SK-N-SH treated with all-trans-retinoic acid at 6 μM for 48 hours (cell line): ENCODE data around the gene TRABD2A.

ENCODE experiments used
- BACH2 ChIP-seq: fragments of 250-450 bp; sonication (Bioruptor Pico); IDR thresholded peaks from 2 replicates; pipeline ENCODE4 v1.9.0; 2021; ENCODE audit warnings: mild to moderate bottlenecking, borderline replicate concordance
- CSDC2 ChIP-seq: fragments of 250-450 bp; sonication (Bioruptor Pico); IDR thresholded peaks from 2 replicates; pipeline ENCODE4 v1.5.0; 2020; ENCODE audit warnings: mild to moderate bottlenecking, moderate library complexity
- GLIS3 ChIP-seq: fragments of 250-450 bp; sonication (Bioruptor Pico); IDR thresholded peaks from 2 replicates; pipeline ENCODE4 v1.5.0; 2020; ENCODE audit warnings: mild to moderate bottlenecking, moderate library complexity
- ISL1 ChIP-seq: fragments of 250-450 bp; sonication (Bioruptor Pico); IDR thresholded peaks from 2 replicates; pipeline ENCODE4 v2.1.2; 2022; ENCODE audit warnings: mild to moderate bottlenecking, moderate library complexity
- SNAI2 ChIP-seq: fragments of 250-450 bp; sonication (Bioruptor Pico); IDR thresholded peaks from 2 replicates; pipeline ENCODE4 v1.5.0; 2020; ENCODE audit warnings: mild to moderate bottlenecking, moderate library complexity
- ZC3H10 ChIP-seq: fragments of 250-450 bp; sonication (Bioruptor Pico); IDR thresholded peaks from 2 replicates; pipeline ENCODE4 v1.5.1; 2021; ENCODE audit warnings: mild to moderate bottlenecking, moderate library complexity
- TF ChIP-seq, protein P1 (sequence below): fragments of 250-450 bp; sonication (Bioruptor Pico); IDR thresholded peaks from 2 replicates; pipeline ENCODE4 v1.8.0; 2020; ENCODE audit warnings: mild to moderate bottlenecking, moderate library complexity, borderline replicate concordance
- TF ChIP-seq, protein P2 (sequence below): fragments of 250-450 bp; sonication (Bioruptor Pico); IDR thresholded peaks from 2 replicates; pipeline ENCODE4 v1.5.0; 2020; ENCODE audit warnings: mild to moderate bottlenecking, moderate library complexity
- TF ChIP-seq, protein P3 (sequence below): fragments of 250-450 bp; sonication (Bioruptor Pico); IDR thresholded peaks from 2 replicates; pipeline ENCODE4 v1.5.1; 2021; ENCODE audit warnings: mild to moderate bottlenecking, moderate library complexity
- TF ChIP-seq, protein P4 (sequence below): fragments of 250-450 bp; sonication (Bioruptor Pico); IDR thresholded peaks from 2 replicates; pipeline ENCODE4 v1.5.1; 2020; ENCODE audit warnings: low read depth, mild to moderate bottlenecking, moderate library complexity

DNA sequence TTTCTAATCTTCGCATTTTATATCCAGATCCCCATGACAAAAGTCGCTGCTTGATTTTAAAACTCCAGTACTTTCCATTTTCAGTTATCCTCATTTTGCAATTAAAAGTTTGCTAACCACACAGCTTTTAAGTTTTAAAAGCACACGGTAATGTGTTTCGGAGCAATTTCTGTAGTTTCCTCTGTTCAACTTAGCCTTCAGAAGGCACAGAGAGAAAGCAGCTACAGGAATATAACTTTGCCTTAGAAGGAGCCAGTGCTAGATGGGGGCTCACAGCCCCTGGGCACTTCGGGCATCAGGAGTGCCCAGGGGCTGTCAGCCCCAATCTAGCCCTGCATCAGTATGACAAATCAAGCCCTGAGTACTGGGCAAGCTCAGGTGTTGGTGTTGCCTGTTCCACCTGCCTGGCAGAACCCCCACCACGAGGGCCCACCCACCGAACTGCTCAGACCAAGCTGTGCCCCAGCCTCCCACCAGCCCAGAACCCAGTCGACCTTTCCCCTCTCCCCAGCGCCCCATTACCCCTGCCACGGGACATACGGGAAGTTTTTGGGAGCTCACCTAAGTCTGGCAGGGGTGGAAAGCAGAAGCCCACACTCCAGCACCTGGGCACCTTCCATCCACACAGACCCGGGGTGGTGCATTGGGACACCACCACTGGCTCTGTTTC, 47.3 kb downstream of the TRABD2A start:
- no peak for TF ChIP-seq CSDC2 (CRISPR knock-in tag)
- TF ChIP-seq, protein P1, sequence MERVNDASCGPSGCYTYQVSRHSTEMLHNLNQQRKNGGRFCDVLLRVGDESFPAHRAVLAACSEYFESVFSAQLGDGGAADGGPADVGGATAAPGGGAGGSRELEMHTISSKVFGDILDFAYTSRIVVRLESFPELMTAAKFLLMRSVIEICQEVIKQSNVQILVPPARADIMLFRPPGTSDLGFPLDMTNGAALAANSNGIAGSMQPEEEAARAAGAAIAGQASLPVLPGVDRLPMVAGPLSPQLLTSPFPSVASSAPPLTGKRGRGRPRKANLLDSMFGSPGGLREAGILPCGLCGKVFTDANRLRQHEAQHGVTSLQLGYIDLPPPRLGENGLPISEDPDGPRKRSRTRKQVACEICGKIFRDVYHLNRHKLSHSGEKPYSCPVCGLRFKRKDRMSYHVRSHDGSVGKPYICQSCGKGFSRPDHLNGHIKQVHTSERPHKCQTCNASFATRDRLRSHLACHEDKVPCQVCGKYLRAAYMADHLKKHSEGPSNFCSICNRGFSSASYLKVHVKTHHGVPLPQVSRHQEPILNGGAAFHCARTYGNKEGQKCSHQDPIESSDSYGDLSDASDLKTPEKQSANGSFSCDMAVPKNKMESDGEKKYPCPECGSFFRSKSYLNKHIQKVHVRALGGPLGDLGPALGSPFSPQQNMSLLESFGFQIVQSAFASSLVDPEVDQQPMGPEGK (CRISPR knock-in tag): no peak
- TF ChIP-seq, protein P2, sequence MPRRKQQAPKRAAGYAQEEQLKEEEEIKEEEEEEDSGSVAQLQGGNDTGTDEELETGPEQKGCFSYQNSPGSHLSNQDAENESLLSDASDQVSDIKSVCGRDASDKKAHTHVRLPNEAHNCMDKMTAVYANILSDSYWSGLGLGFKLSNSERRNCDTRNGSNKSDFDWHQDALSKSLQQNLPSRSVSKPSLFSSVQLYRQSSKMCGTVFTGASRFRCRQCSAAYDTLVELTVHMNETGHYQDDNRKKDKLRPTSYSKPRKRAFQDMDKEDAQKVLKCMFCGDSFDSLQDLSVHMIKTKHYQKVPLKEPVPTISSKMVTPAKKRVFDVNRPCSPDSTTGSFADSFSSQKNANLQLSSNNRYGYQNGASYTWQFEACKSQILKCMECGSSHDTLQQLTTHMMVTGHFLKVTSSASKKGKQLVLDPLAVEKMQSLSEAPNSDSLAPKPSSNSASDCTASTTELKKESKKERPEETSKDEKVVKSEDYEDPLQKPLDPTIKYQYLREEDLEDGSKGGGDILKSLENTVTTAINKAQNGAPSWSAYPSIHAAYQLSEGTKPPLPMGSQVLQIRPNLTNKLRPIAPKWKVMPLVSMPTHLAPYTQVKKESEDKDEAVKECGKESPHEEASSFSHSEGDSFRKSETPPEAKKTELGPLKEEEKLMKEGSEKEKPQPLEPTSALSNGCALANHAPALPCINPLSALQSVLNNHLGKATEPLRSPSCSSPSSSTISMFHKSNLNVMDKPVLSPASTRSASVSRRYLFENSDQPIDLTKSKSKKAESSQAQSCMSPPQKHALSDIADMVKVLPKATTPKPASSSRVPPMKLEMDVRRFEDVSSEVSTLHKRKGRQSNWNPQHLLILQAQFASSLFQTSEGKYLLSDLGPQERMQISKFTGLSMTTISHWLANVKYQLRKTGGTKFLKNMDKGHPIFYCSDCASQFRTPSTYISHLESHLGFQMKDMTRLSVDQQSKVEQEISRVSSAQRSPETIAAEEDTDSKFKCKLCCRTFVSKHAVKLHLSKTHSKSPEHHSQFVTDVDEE: no peak
- no peak for TF ChIP-seq ISL1 (CRISPR knock-in tag)
- no peak for TF ChIP-seq GLIS3 (CRISPR knock-in tag)
- no peak for TF ChIP-seq ZC3H10 (CRISPR knock-in tag)
- TF ChIP-seq, protein P3, sequence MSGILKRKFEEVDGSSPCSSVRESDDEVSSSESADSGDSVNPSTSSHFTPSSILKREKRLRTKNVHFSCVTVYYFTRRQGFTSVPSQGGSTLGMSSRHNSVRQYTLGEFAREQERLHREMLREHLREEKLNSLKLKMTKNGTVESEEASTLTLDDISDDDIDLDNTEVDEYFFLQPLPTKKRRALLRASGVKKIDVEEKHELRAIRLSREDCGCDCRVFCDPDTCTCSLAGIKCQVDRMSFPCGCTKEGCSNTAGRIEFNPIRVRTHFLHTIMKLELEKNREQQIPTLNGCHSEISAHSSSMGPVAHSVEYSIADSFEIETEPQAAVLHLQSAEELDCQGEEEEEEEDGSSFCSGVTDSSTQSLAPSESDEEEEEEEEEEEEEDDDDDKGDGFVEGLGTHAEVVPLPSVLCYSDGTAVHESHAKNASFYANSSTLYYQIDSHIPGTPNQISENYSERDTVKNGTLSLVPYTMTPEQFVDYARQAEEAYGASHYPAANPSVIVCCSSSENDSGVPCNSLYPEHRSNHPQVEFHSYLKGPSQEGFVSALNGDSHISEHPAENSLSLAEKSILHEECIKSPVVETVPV (CRISPR knock-in tag): no peak
- no peak for TF ChIP-seq SNAI2
- TF ChIP-seq, protein P4, sequence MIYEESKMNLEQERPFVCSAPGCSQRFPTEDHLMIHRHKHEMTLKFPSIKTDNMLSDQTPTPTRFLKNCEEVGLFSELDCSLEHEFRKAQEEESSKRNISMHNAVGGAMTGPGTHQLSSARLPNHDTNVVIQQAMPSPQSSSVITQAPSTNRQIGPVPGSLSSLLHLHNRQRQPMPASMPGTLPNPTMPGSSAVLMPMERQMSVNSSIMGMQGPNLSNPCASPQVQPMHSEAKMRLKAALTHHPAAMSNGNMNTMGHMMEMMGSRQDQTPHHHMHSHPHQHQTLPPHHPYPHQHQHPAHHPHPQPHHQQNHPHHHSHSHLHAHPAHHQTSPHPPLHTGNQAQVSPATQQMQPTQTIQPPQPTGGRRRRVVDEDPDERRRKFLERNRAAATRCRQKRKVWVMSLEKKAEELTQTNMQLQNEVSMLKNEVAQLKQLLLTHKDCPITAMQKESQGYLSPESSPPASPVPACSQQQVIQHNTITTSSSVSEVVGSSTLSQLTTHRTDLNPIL: no peak
- TF ChIP-seq BACH2 (CRISPR knock-in tag): no peak
